HG03175 (cell line): ENCODE results near the gene KRT32.

Experiments
- ATAC-seq: cut with Tn5 transposase; IDR thresholded peaks from one replicate; pipeline ENCODE4 v1.9.1; 2021; ENCODE audit warnings: mild to moderate bottlenecking, moderate library complexity; ENCODE audit not compliant: unreplicated experiment

KRT32 gene

DNA sequence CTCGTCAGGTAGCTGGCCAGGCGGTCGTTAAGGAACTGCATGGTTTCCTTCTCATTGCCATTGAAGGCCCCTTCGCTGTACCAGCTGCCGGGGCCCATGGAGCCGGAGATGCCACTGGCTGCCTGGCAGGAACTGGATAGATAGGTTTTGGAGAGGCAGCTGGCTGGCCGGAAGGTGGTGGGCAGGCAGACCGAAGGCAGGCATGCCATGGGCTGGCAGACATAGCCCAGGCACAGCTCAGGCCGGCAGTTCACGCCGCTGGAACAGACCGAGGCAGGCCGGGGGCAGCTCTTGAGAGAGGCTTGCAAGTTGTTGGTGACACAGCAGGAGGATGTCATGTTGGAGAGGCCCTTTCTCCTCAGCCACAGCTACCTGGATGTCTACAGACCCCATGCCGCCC is at the start of gene KRT32:
Gene KRT32 (minus strand): TSS at position 399 of the 400 bp plus-strand sequence. CDS start 61 bp downstream, at position 338.
- no peak for ATAC-seq

DNA sequence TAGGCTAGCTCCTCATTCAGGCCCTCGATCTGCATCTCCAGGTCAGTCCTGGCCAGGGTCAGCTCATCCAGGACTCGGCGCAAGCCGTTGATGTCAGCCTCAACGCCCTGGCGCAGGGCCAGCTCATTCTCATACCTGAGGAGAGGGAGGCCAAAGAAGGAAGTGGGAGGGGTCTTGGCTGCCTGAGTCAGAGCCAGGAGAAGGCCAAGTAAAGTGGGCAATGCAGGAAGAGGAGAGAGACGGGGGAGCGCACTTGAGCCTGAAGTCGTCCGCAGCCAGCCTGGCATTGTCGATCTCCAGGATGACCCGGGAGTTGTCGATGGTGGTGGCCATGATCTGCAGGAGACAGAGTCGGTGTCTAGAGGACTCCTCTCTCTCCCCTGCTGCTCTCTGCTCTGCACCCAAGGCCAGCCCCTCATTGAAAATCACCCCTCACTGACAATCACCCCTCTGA is 49.7 kb upstream of the KRT32 start:
- ATAC-seq = no peak

GRCh38 chr17:41516147-41516829 is 49.1 kb upstream of the KRT32 start:
- ATAC-seq = no peak

GRCh38 chr17:41513168-41513547 is 46.0 kb upstream of the KRT32 start:
- no peak for ATAC-seq

DNA sequence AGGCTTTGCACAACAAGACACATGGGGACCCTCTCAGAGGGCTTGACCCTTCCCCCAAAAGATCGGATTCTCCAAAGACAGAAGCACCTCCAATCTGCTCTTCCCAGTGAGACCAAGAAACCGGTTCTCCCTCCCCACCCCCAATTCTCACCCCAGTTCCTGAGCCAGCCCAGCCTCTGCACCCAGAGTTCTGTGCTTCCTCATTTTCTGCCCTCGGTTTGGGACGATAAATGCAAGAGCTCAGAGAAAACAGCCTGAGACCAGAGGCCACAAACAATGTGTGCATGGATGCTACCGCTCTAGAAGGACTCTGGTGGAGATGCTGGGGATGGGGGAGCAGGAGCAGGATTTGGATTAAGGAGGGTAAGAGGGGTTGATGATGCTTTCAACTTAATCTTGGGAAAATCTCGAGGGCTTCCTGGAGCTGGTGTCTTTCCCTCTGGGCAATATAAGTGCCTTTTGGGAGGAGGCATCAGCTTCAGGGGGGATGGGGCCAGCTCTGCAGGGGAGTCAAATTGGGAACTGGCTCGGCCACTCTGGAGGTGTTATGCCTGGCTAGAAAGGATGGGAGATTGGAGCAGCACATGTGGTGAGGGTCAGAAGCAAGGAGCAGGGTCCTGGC is 45.5 kb upstream of the KRT32 start:
- ATAC-seq = no peak

- no peak for ATAC-seq
Measured at GRCh38 chr17:41511716-41512115, 44.5 kb upstream of the KRT32 start.

DNA sequence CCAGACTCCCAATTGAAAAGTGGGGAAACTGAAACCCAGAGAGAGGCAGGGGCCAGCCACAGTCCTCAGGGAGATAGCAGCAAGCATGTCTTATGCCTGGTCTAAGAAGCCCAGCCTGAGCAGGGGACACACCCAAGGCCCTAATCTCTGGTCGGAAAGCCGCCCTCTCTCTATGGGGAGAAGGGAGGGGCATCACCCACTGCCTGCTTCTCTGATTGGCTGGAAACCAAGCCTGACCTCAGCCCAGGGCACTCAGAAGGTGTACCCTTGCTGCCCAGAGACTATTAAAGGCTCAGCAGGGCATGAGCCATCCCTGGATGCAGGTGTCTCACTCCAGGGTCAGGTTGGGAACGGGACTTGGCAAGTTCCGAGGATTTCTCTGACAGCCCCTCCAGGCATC is 43.9 kb upstream of the KRT32 start:
- no peak for ATAC-seq

DNA sequence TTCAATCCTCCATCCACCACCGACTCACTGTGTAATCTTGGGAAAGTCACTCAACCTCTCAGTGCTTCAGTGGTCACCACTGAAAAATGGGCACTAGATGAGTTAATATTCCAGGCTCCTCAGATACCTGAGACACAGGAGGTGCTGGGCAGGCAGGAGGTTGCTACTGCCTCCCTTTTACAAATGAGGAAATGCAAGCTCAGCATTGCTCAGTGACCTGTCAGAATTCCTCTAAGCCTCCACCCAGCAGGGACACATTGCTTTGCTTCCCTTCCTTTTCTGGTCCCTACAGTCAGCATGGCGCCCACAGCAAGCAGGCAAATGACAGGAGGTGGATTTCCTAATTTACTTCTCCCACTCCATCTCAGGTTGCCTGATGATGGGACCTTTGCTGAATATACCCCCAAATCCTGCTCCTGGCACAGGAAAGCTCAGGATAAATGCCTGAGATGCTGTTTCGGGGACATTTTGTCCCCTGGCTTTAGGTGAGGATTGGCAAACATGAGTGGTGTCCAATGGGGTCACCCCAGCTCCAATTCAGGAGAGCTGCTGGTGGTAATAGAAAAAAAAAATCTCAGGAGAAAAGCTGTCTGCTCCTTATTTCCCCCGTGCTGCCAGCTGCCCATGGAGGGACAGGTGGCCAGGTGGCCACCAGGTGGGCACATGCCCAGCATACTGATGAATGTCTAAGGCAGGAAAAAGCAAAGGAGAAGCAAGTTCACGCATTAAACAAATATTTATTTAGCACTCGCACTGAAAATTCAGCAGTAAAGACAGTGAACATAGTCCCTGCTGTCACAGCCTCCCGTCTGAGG is 43.3 kb upstream of the KRT32 start:
- ATAC-seq = no peak

DNA sequence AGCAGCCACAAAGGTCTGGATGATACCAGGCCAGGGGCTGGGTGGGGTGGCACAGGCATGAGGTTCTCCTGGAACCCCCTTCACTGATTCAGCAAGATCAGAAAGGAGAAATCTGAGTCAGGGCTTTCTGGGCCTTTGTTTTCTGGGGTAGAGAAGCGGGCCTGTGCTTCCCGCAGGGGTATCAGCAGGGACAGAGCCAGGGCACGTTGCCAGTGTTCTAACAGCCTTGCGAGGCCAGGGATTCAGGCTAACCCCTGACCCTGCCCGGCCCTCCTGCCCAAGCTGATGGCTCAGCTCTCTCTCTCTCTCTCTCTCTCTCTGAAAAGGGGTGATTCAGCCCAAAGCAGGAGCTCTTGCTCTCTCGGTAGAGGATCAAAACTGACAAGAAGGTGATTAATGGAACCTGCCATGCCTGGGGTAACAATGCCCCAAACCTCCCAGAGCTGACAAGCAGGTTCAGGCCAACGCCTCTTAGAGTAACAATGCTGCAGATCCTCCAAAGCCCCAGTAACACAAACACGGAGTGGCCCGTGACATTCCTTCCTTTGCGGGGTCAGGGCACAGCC is 40.2 kb upstream of the KRT32 start:
- ATAC-seq = no peak

DNA sequence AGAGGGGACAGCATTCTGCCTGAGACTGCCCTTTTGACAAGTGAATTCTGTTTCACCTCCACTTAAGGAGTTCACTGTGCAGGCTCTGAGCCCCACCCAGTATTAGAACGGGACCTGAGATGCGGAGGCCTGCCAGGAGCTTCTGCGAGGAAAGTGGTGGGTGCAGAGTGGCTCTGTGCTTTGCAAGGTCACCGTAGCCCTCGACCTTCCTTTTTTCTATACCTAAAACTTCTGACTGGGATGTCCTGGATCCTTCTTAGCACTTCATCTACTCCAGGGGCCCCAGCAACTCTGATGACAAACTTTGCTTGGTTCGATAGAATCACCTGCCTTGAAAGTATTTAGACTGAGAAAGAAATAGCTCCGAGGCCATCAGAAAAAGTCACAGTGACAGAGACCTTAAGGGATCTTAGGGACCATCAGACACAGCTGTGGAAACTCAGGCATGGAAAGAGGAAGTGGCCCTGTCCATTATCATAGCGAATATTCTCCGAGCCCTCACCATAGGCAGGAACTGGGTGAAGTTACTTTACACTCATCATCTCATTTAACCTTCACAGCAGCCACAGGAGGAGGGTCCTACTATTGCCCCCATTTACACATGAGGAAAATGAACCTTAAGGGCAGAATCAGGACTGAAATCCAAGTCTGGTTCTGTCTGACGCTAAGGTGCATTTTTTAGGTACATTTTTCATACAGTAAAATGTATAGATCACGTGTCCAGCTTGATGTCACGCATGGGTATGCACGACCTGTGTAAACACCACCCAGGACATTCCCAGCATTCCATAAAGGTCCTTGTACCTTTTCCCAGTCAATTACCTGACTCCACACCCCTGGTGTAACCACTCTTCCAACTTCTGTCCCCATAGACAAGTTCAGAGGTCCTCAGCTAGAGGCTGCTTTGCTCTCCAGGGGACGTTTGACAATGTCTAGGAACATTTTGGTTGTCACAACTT is 38.9 kb upstream of the KRT32 start:
- no peak for ATAC-seq

DNA sequence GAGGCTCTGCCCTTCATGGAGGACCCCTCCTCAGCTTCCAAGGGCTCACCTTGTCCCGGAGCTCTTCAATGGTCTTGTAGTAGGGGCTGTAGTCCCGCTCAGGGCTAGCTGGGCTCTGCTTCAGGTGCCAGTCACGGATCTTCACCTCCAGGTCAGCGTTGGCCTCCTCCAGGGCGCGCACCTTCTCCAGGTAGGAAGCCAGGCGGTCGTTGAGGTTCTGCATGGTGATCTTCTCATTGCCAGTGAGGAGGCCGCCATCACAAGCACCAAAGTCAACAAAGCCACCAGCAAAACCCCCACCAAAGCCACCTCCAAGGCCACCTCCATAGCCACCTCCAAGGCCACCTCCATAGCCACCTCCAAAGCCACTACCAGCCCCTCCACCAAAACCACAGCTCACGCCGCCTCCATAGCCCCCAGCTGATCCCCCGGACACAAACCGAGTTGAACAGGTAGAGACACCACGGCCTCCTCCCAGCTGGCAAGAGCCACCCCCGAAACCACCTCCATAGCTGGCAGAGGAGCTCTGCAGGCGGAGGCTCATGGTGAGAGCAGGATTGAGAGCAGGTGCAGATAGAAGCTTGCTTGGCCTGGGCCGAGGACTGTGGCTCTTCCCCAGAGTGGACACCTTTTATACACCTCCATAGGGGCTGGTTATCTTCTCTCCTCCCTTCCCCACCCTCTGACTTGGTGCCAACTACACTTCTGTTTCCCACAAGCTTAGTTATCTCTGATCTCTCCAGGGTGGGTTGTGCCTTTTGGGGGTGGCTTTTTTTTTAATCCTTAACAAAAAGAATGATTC is 38.0 kb upstream of the KRT32 start, which contains the start of gene KRT13:
Gene KRT13 (minus strand): TSS at position 606 of the 802 bp plus-strand sequence. CDS start 62 bp downstream, at position 544.
- no peak for ATAC-seq

DNA sequence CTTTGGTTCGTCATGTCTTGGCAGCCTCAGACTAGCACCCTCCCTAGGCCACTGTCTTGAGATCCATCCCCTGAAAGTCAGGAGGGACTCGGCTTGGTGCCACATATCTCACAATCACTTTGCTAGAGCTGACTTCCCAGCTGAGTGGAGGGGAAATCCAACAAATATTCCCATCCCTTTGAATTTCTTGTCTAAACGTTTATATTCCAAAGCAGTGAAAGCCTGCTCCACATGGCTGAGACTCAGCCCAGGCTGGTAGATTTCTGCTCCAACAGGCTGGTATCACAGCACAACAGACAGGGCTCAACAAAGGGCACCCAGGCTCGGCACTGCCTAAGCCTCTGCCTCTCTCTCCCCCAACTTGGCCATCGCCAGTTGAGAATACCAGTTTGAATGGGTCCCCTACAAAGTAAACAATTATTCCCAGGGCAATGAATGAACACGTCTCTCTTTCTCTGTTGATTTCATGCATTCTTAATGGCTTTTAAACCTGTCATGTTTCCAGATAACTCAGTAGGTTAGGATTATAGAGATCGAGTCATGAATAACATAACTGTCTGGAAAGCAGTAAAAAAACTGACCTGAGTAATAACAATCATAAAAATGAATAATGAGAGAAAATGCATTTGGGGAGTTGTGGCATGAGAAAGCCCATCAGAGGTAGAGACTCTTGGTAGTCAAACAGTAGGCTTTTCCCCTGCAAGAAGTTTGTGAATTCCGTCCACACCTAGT is 37.2 kb upstream of the KRT32 start:
- no peak for ATAC-seq

DNA sequence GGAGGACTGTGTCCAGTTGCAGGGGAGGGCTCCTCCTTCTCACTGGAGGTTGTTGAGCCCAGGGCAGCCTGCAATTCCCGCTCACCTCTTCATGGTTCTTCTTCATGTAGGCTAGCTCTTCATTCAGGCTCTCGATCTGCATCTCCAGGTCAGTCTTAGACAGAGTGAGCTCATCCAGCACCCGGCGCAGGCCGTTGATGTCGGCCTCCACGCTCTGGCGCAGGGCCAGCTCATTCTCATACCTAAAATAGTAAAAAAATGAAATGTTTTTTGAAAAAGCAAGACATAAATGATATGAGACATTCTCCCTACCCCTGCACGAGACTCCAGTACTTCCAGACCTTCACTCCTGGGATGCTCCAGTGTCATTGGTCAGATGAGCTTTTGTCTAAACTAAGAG is 36.0 kb upstream of the KRT32 start:
- ATAC-seq = no peak

GRCh38 chr17:41500131-41500911 is 33.1 kb upstream of the KRT32 start:
- no peak for ATAC-seq

GRCh38 chr17:41499714-41500113 is 32.5 kb upstream of the KRT32 start:
- ATAC-seq = no peak

GRCh38 chr17:41498276-41498675 is 31.1 kb upstream of the KRT32 start:
- no peak for ATAC-seq

DNA sequence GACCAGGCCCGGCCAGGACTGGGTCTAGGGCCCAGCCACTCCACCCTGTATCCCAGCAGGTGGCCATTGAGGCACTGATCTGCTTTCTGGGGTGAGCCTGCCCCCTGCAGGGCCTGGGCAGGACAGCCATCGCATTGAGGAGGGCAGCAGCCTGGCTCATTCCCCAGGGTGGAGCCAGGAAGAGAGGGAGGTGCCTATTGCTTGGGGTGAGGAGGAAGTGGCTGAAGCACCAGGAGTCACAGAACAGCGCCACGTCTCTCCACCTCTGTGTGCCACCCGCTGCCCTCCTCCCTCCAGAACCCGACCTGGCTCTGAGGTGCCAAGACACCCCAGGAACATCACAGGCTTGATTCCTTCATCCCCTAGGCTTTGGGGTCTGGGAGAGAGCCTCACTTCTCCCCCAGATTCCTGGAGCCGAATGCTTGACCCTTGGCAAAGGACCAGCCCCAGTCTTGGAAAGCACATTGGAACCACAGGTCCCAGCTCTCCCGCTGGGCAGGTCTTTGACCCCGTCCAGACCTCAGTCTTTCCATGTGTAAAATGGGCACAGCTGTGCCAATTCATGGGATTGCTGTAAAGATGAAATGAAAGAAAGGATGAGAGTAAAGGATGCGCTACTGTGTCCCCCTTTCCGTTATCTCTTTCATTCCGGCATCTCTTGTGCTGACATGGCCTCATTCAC is 29.8 kb upstream of the KRT32 start:
- ATAC-seq = peak; percentile 86
